Subcutaneous abdominal adipose tissue (tissue), 5 donors: ENCODE measurements around the gene KRT36.
A peak's percentile ranks its signal among the peaks of the same experiment; 100 is the strongest.

Source experiments
- H3K27ac ChIP-seq: one replicate; pipeline ENCODE4 v1.7.0; 2013; ENCODE audit warnings: low read depth, mild to moderate bottlenecking, inconsistent platforms, low read length, moderate library complexity
- H3K27me3 ChIP-seq, 5 donors: one replicate each; pipeline ENCODE4 v1.7.0; 2013; ENCODE audit warnings: low read length in 5 of 5, inconsistent platforms in 1 of 5; ENCODE audit not compliant: control insufficient read depth in 5 of 5, insufficient read depth in 4 of 5
- H3K36me3 ChIP-seq, 5 donors: one replicate each; pipeline ENCODE4 v1.7.0; 2013; ENCODE audit warnings: low read length in 5 of 5; ENCODE audit not compliant: control insufficient read depth in 5 of 5, insufficient read depth in 5 of 5
- H3K4me1 ChIP-seq, 5 donors: one replicate each; pipeline ENCODE4 v1.7.0; 2013; ENCODE audit warnings: low read length in 5 of 5, mild to moderate bottlenecking in 3 of 5, moderate library complexity in 1 of 5; ENCODE audit not compliant: control insufficient read depth in 5 of 5, insufficient read depth in 5 of 5
- H3K4me3 ChIP-seq, 5 donors: one replicate each; pipeline ENCODE4 v1.7.0; 2013; ENCODE audit warnings: low read length in 5 of 5, low read depth in 1 of 5
- H3K9ac ChIP-seq, 5 donors: one replicate each; pipeline ENCODE4 v1.7.0; 2013; ENCODE audit warnings: low read length in 5 of 5, mild to moderate bottlenecking in 4 of 5, moderate library complexity in 3 of 5
- H3K9me3 ChIP-seq, 5 donors: one replicate each; pipeline ENCODE4 v1.7.0; 2013; ENCODE audit warnings: low read length in 5 of 5; ENCODE audit not compliant: control insufficient read depth in 5 of 5
- donor health status: healthy.
- donor health status: healthy.
- donor health status: healthy.
- donor health status: healthy.
- donor health status: healthy.

KRT36 gene

DNA sequence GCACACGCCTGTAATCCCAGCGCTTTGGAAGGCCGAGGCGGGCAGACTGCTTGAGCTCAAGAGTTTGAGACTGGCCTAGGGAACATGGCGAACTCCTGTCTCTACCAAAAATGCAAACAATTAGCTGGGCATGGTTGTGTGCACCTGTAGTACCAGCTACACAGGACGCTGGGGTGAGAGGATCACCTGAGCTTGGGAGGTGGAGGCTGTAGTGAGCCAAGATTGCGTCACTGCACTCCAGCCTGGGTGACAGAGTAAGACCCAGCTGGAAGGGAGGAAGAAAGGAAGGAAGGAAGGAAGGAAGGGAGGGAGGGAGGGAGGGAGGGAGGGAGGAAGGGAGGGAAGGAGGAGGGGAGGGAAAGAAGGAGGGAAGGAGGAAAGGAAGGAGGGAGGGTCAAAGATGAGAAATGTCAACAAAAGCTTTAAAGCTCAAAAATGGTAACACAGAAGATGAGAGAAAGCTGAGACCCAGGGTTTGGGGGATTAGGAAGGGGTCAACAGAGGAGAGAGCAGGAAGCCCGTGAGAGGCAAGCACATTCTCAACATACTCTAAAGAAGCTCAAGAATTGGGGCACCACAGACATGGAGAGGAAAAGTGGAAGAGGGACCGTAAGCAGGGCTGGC, 43.3 kb upstream of the KRT36 start:
- Histone ChIP-seq H3K27ac (no peak overlapping the region), H3K27me3 (peaks cover 35 to 48% (median 38%) of the 10 kb centered on the region in 5 donors), H3K36me3 (no peaks in the 10 kb centered on the region), H3K4me3 (no peak overlapping the region), H3K9ac (no peak overlapping the region), H3K9me3 (no peaks in the 10 kb centered on the region), H3K4me1 (peaks cover 0 to 5% (median 4%) of the 10 kb centered on the region in 5 donors)

DNA sequence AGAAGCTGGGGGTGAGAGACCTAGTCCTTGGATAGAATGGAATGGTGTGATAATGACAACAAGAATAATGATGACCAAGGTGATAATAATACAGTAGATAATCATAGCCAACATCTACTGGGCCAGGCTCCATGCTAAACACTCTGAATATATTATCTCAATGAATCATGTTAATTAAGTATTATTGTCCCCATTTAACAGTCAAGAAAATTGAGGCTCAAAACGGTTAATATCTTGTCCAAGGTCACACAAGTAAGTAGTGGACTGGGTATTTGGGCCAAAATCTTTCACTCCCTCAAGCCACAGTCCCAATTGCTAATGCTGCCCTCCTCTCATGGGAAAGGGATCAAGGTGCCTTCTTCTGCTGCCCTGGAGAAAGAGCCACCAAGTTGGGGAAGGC, 42.3 kb upstream of the KRT36 start:
- no peak overlapping the region for H3K4me3 ChIP-seq
- H3K4me1 ChIP-seq = peaks cover 0 to 14% (median 12%) of the 10 kb centered on the region in 5 donors
- H3K27me3 ChIP-seq = peaks cover 42 to 59% (median 48%) of the 10 kb centered on the region in 5 donors
- H3K36me3 ChIP-seq = no peaks in the 10 kb centered on the region
- no peaks in the 10 kb centered on the region for H3K9me3 ChIP-seq
- no peak overlapping the region for H3K9ac ChIP-seq
- H3K27ac ChIP-seq = no peak overlapping the region

- Histone ChIP-seq H3K27ac (no peak overlapping the region), H3K9ac (no peak overlapping the region), H3K4me1 (peaks cover 0 to 14% (median 12%) of the 10 kb centered on the region in 5 donors), H3K36me3 (no peaks in the 10 kb centered on the region), H3K4me3 (no peak overlapping the region), H3K9me3 (no peaks in the 10 kb centered on the region), H3K27me3 (peaks cover 37 to 55% (median 50%) of the 10 kb centered on the region in 5 donors)
Measured at GRCh38 chr17:41530062-41531048, 40.6 kb upstream of the KRT36 start.

DNA sequence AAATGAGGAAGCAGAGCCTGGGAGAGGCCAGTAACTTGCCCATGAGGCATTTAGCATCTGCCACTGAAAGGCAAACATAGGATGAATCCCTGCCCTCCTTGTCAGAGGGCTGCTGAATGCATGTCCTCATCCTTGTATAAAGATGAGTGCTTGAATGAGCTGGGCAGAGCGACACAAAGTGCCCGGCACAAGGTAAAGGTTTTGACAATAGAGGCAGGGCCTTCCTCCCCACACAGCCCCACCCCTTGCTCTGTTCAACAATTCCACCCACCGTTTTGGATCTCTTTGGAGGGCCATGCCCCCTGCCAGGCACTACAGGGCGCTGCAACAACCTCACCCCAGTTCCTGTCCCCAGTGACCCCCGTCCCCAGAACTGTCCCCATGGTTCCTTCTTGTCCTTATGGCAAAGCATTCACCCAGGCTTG, 39.8 kb upstream of the KRT36 start:
- Histone ChIP-seq H3K4me1 (peaks cover 0 to 14% (median 12%) of the 10 kb centered on the region in 5 donors), H3K9ac (no peak overlapping the region), H3K27ac (no peak overlapping the region), H3K4me3 (no peak overlapping the region), H3K9me3 (no peaks in the 10 kb centered on the region), H3K27me3 (peaks cover 35 to 55% (median 47%) of the 10 kb centered on the region in 5 donors), H3K36me3 (no peaks in the 10 kb centered on the region)

GRCh38 chr17:41528959-41529353, 39.2 kb upstream of the KRT36 start:
- Histone ChIP-seq H3K27ac (no peak overlapping the region), H3K9ac (no peak overlapping the region)

GRCh38 chr17:41527063-41528023, 37.6 kb upstream of the KRT36 start:
- Histone ChIP-seq H3K9ac (no peak overlapping the region), H3K9me3 (no peaks in the 10 kb centered on the region), H3K4me1 (peaks cover 0 to 14% (median 12%) of the 10 kb centered on the region in 5 donors), H3K4me3 (peak overlapping the region in 2 of 5 donors; percentile 28 to 38), H3K27ac (no peak overlapping the region), H3K27me3 (peaks cover 35 to 54% (median 47%) of the 10 kb centered on the region in 5 donors), H3K36me3 (no peaks in the 10 kb centered on the region)

More at GRCh38 chr17:41528959-41529353, 39.2 kb upstream of the KRT36 start:
- H3K4me3 ChIP-seq = no peak overlapping the region
- peaks cover 0 to 14% (median 12%) of the 10 kb centered on the region in 5 donors for H3K4me1 ChIP-seq
- H3K9me3 ChIP-seq = no peaks in the 10 kb centered on the region
- H3K27me3 ChIP-seq = peaks cover 35 to 55% (median 47%) of the 10 kb centered on the region in 5 donors
- H3K36me3 ChIP-seq = no peaks in the 10 kb centered on the region

DNA sequence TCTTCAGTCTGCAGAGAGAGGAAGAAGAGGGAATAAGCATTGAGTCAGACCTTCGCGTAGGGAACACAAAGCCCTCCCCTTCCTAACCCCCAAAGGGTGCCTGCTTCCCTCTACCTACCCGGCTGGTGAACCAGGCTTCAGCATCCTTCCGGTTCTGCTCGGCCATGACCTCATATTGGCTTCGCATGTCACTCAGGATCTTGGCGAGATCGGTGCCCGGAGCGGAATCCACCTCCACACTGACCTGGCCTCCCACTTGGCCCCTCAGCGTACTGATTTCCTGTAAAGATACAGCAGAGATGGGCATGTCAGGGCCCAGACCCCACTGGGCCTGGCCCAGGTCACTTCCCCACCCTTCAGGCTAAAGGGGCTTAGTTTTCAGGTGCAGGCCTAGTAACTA, 34.6 kb upstream of the KRT36 start:
- Histone ChIP-seq H3K9ac (no peak overlapping the region), H3K27me3 (peaks cover 29 to 50% (median 33%) of the 10 kb centered on the region in 5 donors), H3K36me3 (no peaks in the 10 kb centered on the region), H3K27ac (no peak overlapping the region), H3K4me3 (no peak overlapping the region), H3K9me3 (no peaks in the 10 kb centered on the region), H3K4me1 (peaks cover 0 to 14% (median 12%) of the 10 kb centered on the region in 5 donors)

DNA sequence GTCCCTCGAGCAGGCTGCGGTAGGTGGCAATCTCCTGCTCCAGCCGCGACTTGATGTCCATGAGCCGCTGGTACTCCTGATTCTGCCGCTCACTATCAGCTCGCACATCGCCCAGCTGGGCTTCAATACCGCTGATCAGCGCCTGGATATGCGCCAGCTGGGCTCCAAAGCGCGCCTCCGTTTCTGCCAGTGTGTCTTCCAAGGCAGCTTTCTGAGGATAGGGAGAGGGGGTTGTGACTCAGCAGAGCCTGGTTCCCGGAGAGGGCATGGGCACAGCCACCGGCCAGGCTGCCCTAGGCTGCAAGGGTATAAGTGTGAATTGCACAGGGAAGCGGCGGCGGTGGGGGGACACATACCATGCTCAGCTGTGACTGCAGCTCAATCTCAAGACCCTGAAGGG, 34.1 kb upstream of the KRT36 start:
- Histone ChIP-seq H3K9me3 (no peaks in the 10 kb centered on the region), H3K4me3 (no peak overlapping the region), H3K27me3 (peaks cover 24 to 47% (median 28%) of the 10 kb centered on the region in 5 donors), H3K9ac (no peak overlapping the region), H3K4me1 (peaks cover 0 to 14% (median 12%) of the 10 kb centered on the region in 5 donors), H3K36me3 (no peaks in the 10 kb centered on the region), H3K27ac (no peak overlapping the region)

DNA sequence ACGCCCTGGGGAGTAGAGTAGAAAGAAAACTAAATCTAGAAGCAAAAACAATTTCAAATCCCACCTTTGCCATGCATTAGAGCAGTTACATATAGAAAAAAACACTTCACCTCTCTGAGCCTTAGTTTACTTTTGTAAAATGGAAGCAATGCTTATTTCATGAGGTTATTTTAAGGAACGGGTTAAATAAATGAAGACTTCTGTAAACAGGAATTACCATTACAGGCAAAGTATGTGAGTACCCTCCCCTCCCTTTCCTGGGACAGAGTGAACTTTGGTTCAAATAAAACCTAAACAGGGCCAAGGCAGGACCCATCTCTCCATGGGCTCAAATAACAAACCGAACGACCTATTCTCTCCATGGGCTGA, 33.5 kb upstream of the KRT36 start:
- Histone ChIP-seq H3K27me3 (peaks cover 19 to 43% (median 24%) of the 10 kb centered on the region in 5 donors), H3K9me3 (no peaks in the 10 kb centered on the region), H3K36me3 (no peaks in the 10 kb centered on the region), H3K9ac (no peak overlapping the region), H3K4me3 (no peak overlapping the region), H3K27ac (no peak overlapping the region), H3K4me1 (peaks cover 0 to 11% (median 9%) of the 10 kb centered on the region in 5 donors)
